KG1 (cell line): ENCODE results near the gene TNMD.

Experiments used
- DNase-seq: peaks from one replicate; lab custom pipeline; 2025; lab: John Stamatoyannopoulos, UW

The TNMD gene

GRCh38 chrX:100643956-100644860 lies 59.5 kb downstream of the TNMD start, which contains the start of gene SRPX2:
Gene SRPX2 (plus strand): TSS chrX:100644199. CDS start chrX:100646323, 2,124 bp downstream.
- no peak for DNase-seq

GRCh38 chrX:100645106-100645505 lies 60.4 kb downstream of the TNMD start:
- DNase-seq, result no peak

- DNase-seq, result no peak
Measured at GRCh38 chrX:100647095-100647494, 62.4 kb downstream of the TNMD start.

- DNase-seq, result no peak
Measured at GRCh38 chrX:100647739-100648138, 63.0 kb downstream of the TNMD start.

GRCh38 chrX:100648458-100649417 lies 64.0 kb downstream of the TNMD start:
- no peak for DNase-seq
